Stimulated activated CD4-positive, alpha-beta T cell treated with anti-CD3 and anti-CD28 coated beads, Interleukin-12 subunit alpha, Interleukin-12 subunit beta, amount 100 ng/mL, for 24 hours (primary cell): Measurements from ENCODE around the gene RAMACL.
"Not testable (repeated sequence)": the region's sequence is repeated elsewhere in the genome, so short reads cannot be mapped to it uniquely, and the experiment has no call there.

Experiments used
- DNase-seq, 2 experiments: peaks; one replicate each; pipeline ENCODE4 v3.0.0-alpha.2; 2020; ENCODE audit warnings: low read depth in 2 of 2

Gene RAMACL

GRCh38 chr6:166586424-166587156 lies at the start of gene RAMACL:
Gene RAMACL (minus strand): TSS chr6:166586678. CDS start chr6:166586477, 201 bp downstream.
- DNase-seq, result peak in 1 of 2 experiments; percentile 28

DNA sequence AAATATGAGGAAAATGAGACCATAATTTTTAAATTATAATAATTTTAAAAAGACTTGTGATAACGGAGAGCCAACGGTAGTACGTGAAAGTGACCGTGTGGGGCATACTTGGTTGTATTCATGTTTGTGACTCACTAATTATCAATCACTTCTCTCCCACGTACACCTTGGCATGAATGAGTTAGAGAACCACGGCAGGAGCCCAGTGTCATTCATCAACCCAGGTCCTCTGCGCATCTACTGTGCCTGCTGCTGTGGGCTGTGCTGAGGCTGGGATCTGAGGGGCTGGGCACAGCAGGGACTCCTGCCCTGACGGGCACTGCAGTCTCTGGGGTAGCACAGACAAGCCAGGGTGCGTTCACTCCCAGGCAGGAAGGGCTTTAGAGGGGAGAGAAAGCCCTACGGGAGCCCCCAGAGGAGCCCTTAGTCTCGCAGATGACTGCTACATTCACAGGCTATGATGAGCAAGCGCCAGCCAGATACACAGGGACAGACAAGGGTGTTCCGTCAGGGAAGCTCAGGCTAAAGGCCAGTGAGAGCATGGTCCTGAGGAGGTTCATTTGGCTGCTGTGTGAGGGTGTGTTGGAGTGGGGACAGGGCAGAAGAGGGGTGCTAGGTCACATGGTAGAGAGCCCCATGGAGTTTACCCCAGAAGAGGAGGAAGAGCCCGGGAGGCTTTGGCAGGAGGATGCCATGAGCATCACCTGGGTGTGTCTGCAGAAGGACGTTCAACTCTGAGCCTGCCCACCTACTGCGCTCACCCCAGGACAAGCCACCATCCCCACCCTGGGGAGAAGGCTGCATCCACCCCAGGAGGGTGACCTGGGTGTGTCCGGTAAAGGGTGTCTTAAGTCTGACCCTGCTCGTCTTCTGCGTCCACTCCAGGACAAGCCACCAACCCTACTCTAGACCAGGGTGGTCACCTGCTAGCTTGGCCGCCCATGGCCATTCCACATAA lies 48.8 kb upstream of the RAMACL start:
- no peak for DNase-seq

DNA sequence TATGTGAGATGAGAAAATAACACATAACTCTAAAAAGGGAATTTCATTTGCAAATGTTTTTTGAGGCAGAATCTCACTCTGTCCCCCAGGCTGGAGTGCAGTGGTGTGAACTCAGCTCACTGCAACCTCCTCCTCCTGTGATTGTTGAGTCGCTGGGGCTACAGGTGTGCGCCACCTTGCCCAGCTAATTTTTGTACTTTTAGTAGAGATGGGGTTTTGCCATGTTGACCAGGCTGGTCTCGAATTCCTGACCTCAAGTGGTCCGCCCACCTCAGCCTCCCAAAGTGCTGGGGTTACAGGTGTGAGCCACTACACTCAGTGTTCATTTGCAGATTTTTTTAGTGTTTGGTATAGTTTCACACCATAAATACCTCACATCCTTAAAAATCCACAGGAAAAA lies 48.1 kb upstream of the RAMACL start:
- DNase-seq, result not testable (repeated sequence)

DNA sequence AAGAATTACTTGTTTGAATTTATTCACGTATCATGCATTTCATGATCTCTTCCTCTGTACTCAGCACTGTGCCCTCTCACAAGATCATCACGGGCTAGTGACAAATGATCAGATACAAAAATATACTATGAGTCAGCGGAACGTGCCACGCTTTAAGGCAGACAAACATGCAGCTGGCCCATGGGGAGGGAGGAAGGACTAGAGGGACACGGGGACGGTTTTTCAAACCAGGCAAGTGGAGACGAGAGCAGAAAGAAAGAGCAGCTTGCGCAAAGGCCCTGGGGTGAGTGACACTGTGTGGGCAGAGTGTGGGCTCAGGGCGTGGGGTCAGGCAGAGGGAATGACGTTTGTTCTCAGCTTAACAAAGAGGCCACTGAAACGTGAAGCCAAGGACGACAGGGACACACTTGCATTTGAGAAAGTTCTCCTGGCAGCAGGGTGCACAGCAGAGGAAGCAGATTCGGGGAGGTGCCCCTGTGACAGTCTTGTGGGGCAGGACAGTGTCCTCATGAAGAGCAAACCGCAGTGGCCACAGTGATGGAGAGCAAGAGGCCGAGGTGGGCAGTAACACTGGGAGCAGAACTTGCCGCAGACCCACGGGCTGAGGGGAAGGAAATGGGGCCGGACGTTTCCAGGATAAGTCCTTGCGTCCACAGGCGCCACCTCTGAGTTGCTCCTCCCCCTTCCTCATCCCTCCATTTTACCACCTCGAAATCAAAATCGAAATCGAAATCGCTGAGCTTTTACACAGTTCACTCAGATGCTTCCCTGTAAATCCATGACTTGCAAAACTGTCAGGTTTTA lies 47.5 kb upstream of the RAMACL start:
- DNase-seq, result no peak

DNA sequence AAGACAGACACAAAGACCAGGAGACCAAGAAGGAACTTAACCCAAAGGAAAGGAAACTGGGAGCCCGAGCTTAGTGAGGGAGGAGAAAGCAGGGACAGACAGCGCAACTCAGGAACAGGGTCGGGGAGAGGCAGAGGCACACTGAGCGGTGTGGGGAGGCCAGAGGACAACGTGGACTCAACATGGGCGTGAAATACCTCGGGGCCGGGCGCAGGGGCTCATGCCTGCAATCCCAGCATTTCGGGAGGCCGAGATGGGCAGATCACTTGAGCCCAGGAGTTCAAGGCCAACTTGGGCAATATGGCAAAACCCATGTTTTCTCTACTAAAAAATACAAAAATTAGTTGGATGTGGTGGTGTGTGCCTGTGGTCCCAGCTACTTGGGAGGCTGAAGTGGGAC lies 46.3 kb upstream of the RAMACL start:
- DNase-seq, result no peak

GRCh38 chr6:166630462-166630861 lies 44.0 kb upstream of the RAMACL start:
- DNase-seq, result no peak

DNA sequence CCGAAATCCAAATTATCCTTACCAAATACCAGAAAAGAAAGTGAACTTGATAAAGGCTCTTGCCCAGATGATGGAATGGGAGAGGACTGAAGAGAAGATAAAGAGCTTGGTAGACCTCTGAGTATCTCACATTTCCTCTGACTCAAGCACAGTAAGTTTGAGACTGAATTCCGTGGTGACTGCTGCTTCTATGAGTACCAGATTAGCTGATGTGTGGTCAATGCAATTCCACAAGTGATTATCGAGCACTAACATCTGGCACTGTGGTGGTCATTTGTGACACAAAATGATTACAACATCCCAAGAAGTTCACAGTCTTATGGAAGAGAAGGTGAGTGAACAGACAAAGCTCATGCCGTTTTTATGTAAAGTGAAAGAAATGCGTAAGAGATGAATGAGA lies 43.1 kb upstream of the RAMACL start:
- DNase-seq, result no peak

DNA sequence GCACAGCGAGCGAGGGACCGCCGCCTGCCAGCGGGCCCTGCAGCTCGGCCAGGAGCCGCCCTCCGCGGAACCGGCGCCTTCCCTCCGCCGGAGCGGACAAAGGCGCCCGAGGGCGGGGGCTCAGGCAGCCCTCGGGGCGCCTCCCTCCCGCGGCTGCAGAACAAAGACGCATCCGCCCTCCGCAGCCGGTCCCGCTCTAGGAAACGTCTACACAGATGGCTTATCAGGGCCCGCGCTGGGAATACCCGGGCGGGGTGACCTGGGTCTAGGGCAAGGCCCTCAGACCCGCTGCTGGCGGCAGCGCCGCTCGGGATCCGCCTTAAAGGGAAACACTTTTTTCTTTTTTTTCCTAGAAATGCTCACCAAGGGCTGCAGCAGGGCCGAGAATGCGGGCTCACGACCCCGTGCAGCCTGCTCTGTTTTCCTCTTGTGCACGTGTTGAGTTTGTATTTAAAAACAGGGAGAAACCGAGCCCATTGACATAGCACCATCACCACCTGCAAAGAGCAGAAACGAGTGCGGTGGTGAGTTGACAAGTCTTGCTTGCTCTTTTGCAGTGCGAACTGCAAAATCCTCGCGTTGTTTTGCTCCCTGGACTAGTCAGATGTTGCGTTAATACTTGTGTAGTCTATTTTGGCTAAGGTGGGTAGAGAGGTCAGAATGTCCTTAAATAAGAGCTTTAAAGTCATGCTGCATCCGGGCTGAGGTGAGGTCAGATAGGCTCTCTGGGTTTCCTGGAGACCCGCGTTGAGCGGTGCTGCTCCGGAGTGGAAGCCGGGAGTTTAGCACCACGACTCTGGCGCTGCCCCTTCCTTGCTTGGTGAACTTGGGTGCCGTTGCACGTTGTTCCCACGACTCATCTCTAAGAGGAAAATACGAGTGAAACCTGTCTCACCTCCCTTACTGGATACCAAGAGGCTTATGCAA lies 41.7 kb upstream of the RAMACL start:
- peak; percentile 33 to 35 for DNase-seq

GRCh38 chr6:166627033-166627874 lies 40.8 kb upstream of the RAMACL start, which contains the start of gene RPS6KA2:
Gene RPS6KA2 (minus strand): TSS chr6:166627251. CDS start chr6:166627019, 232 bp downstream.
- DNase-seq, result peak; percentile 99 to 100

- peak in 1 of 2 experiments; percentile 15 for DNase-seq
Observed at GRCh38 chr6:166626177-166627032, 39.9 kb upstream of the RAMACL start.

- DNase-seq, result no peak
Observed at GRCh38 chr6:166625356-166625755, 38.9 kb upstream of the RAMACL start.

DNA sequence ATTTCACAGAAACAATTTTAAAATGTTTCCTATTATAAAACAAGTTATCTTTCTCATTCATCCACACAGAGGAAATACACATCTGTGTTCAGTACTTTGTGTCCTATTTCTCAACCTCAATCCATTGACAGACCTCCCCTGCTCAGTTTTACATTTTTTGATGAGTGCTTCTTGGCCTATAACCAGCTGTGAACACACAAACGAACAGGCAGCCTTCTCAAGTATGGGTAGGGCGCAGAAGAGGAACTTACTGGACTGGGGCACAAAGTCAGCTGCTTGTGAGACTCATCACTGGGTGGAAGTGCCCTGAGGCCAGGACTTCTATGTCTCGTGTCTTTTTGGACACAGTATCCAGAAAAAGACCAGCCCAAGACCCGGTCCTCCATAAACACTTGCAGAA lies 37.8 kb upstream of the RAMACL start:
- DNase-seq, result no peak

DNA sequence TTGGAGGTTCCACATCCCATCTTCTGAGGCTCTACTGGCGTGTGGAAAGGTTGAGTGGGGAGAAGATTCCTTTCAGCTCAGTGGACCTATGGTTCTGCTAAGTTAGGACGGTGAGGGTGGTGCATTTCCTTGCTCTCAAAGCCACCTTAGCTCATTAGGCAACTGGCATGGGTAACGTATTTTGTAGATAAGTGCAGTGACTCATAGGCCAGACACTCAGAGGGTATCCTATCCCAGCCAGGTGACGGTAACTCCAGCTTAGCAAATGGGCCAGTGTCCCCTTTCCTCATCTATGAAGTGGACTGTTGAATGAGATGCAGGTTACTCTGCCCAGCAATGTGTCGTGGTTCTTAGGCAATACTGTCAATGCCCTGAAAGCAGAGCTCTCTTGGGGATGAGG lies 36.8 kb upstream of the RAMACL start:
- DNase-seq, result no peak

GRCh38 chr6:166621114-166621540 lies 34.6 kb upstream of the RAMACL start:
- DNase-seq, result no peak

- DNase-seq, result no peak
Observed at GRCh38 chr6:166620478-166621113, 34.1 kb upstream of the RAMACL start.

DNA sequence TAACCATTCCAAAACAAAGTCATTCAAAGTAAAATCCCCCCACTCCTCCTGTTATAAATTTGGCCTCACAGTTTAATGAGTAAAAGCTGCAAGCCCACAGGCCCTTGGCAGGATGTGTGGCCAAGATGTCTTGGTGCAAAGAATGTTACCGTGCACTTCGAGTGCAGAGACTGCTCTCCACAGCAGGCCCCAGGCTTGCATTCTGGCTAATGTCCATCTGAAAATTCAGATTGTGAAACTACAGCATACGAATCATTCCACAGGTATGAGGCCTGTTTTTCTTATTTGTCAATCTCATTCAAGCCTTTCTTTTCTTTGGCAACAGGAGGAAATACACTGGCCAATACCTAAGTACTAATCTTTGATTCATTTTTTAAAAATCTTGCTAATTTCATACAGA lies 33.4 kb upstream of the RAMACL start:
- DNase-seq, result no peak

DNA sequence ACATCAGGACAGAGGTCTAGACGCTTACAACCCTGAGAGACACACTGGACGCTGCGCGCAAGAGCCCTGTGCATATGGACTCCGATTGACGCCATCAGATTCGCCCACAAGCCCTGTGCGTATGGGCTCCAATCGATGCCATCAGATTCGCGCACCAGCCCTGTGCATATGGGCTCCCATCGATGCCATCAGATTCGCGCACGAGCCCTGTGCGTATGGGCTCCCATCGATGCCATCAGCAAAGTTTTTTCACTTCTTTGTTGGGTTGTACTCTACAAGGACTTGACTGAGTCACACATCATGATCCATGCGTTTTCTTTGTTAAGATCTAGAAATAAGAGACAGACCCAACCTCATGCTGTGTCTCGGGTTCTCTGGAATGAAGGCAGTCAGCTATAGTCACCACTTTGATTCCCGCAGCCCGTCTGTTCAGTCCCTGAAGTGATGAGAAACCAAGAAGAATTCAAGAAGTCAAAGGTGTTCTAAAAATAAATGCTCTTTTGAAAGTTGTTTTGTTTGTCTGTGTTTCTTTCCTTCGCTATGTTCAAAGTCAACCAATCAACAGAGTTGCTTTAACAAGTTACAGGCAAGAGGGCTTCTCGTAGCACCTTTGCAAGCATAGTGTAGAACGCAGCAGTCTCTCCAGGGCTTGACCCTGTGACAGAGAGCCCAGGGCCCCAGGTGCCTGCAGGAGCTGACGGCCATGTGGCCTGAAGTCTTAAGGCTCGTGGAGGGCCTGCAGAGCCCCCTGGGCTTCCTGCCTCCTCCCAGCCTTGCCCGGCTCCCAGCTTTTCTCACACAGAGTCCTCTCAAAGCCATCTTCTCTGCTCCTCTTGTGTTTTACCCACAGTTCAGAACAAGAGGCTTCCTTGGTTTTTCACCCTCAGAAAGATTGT lies 32.6 kb upstream of the RAMACL start:
- DNase-seq, result no peak
